Cerebellar cortex (tissue), 1 donor: ENCODE measurements around the gene XBP1.
"Not testable (repeated sequence)": the region's sequence is repeated elsewhere in the genome, so short reads cannot be mapped to it uniquely, and the experiment has no call there.

Experiments
- DNase-seq: peaks from one replicate; pipeline ENCODE4 v3.0.0-alpha.2; 2015; ENCODE audit warnings: low spot score

The XBP1 gene

DNA sequence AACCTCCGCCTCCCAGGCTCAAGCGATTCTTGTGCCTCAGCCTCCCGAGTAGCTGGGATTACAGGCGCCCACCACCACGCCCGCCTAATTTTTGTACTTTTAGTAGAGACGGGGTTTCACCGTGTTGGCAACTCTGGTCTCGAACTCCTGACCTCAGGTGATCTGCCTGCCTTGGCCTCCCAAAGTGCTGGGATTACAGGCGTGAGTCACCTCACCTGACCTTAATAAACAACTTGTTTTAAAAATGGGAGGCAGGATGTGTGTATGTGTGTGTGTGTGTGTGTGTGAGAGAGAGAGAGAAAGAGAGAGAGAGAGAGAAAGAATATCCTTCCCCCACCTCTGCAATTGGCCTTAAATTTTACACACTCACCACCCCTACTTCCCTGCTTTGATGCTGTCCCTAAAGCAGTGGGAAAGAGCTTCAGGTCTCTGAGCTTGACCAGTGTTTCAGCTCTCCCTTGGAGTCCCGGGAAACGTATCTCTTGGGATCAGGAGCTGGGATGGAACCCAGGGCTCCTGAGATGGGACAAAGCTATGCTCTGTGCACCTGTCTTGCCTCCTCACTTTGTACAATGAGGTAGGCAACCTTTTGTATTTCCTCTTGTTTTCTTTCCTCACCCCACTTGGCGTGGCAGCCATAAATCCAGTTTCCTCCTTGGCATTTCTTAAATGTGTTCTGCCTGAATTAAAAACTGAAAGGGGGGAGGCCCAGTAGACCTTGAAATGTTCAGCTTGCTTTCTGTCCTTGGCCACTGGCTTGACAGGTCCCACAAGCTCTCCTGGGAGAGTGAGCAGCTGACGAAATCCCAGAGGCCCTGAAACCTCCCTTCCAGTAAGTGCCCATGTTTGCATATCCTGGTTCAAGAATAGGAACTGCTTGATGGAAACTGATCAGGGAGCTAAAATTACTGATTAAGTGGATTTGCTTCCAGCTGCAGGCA is 17.8 kb upstream of the XBP1 start:
- DNase-seq, result no peak

DNA sequence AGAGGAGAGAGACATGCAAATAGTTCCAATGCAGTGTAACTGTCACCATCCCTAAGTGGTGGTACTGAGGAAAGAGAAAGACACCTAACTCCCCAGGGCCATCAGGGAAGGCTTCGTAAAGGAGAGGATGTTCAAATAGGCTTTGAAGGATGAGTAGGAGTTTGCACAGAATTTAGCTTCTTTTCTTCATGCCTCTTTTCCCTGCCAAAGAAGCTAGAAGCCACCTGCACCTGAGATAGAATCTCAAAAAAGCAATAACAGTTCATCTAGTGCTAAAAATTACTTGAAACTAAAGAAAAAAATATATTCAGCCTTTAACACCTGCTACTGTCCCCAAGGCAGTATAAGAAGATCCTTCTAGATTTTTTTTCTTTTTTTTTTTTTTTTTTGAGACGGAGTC is 16.7 kb upstream of the XBP1 start:
- DNase-seq, result no peak

DNA sequence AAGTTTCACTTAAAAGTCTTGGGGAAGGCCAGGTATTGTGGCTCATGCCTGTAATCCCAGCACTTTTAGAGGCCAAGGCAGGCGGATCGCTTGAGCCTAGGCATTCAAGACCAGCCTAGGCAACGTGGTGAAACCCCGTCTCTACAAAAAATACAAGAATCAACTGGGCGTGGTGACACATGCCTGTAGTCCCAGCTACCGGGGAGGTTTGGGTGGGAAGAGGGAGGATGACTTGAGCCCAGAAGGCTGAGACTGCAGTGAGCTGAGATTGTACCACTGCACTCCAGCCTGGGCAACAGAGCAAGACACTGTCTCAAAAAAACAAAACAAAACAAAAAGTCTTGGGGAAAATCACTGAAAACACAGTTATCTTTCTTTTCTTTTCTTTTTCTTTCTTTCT is 15.4 kb upstream of the XBP1 start:
- no peak for DNase-seq

DNA sequence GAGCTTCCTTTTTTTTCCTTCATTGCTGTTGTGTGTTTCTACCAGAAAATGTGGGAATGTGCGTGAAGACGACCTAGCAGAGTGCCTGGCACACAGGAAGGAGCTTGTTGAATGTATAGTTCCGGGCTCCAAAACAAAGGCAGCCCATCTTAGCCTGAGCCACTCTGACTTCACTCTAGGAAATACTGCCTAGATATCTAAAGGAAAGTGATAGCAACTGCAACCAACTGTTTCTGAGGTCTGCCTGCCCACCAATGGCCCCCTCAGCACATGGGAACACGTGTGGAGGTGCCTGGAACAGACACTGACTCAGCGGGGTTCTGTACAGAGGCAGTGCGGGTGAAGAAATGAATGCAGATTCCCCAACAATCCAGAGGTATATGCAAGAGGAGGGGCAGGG is 14.7 kb upstream of the XBP1 start:
- DNase-seq, result no peak

DNA sequence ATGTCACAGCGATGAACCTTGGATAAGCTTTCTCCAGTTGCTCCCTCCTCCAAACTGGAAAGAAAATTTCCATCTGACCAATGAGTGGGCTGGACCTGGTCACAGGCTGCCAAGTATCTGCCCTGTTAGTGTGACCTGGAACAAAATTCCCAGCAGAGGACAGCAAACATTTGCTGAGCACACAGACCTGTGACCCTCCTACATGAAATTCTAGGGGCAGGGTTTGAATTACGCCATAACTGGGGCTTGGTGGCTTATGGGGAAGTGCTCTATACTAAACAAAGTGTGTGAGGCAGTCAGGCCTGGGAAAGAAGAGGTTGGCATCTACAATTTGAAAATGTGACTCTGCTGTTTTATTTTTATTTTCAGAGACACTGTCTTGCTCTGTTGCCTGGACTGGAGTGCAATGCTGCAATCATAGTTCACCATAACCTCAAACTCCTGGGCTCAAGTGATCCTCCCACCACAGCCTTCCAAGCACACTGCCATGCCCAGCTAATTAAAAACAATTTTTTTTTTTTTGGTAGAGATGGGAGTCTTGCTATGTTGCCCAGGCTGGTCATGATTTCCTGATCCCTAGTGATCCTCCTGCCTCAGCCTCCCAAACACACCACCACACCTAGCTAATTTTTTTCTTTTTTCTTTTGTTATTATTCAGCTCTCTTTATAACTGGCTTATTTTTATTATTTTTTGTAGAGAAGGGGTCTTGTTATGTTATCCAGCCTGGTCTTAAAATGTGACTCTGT is 13.6 kb upstream of the XBP1 start:
- no peak for DNase-seq

DNA sequence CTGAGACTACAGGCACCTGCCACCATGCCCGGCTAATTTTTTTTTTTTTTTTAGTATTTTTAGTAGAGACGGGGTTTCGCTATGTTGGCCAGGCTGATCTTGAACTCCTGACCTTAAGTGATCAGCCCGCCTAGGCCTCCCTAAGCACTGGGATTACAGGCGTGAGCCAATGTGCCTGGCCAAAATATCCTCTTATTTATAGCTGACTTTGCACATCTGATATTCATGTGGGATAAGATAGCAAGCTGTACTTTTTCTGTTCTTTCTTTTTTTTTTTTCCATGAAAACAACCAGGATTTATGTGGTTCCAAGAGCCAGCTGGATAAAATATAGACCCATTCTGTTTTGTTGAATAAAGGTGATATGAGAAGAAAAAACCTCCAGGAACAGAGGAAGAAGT is 12.1 kb upstream of the XBP1 start:
- no peak for DNase-seq

DNA sequence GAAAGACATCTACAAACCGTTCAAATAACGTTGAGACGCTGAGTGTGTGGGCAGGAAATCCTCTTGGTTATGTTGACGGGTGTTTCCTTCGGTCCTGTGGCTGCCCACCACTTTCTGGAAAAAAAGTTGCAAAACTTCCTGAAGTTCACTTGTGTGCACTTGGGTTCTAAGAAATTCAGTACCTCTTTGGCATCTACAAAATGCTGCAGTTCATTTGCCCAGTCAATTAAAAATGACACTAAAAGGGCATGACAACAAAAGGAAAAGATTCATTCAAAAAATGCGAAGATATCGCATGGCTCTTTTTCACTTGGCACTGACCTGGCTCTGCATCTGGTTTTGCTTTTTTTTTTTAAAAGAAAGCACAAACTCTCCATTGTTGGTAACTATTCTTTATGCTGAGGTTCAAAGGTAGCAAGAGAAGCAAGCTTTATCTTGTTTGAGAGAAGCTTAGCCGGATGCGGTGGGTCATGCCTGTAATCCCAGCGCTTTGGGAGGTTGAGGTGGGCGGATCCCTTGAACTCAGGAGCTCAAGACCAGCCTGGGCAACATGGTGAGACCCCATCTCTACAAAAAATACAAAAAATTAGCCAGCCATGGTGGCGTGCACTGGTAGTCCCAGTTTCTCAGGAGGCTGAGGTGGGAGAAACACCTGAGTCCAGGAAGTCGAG is 10.6 kb upstream of the XBP1 start:
- DNase-seq, result no peak

DNA sequence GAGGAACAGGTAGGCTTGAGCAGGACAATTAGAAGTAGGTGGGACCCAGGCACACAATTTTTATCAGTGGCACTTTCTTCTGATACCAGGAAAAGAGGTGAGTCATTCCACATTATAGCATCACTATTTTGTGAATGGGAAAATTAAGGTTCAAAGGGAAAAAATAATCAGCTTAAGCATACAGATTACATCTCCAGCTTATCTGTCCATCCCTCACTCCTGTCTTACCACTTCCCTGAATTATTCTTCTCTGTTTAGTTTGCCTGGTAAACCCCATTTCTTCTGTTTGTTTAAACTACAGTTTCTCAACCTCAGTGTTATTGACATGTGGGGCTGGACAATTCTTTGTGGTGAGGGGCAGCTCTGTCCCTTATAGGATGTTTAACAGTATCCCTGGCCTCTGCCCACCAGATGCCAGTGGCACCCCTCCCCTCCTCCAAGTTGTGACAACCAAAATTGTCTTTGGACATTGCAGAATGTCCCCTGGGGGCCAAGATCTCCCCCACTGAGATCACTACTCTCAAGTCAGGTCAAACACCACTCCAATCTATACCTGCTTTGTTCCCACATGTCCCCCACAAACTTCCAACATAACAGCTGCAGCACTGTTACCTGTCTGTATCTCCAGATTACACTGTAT is 8.5 kb upstream of the XBP1 start:
- no peak for DNase-seq

DNA sequence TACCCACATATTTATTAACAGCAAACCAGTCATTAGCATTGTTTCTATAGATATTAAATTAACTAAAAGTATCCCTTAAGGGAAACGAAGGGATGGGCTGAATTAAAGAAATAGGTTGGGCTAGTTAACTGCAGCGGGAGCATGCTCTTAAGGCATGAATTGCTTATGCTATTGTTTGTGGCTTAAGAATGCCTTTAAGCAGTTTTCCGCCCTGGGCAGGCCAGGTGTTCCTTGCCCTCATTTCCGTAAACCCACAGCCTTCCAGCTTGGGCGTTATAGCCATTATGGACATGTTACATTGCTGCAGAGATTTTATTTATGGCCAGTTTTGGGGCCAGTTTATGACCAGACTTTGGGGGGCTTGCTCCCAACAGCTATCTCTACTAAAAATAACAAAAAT is 5.1 kb upstream of the XBP1 start:
- not testable (repeated sequence) for DNase-seq

DNA sequence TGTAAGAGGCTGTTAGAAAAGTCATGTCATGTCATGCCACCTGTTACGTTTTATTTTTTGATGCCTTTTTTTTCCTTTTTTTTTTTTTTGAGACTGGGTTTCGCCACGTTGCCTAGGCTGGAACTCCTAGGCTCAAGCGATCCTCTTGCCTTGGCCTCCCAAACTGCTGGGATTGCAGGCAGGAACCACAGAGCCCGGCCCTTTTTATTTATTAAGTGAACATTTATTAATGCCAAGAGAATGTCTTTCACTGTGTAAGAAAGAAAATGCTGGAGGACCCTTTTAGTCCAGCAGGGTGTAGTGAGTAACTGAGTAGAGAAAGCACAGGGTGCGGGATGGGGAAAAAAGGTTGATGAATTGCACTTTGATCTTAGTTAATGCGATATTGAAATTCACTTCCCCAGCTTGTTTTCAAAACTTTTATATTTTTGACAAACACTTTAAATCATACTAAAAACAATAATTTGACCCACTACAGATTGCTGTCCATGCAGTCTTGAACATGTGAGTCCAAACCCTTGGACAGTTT is 2.3 kb upstream of the XBP1 start:
- DNase-seq, result no peak

DNA sequence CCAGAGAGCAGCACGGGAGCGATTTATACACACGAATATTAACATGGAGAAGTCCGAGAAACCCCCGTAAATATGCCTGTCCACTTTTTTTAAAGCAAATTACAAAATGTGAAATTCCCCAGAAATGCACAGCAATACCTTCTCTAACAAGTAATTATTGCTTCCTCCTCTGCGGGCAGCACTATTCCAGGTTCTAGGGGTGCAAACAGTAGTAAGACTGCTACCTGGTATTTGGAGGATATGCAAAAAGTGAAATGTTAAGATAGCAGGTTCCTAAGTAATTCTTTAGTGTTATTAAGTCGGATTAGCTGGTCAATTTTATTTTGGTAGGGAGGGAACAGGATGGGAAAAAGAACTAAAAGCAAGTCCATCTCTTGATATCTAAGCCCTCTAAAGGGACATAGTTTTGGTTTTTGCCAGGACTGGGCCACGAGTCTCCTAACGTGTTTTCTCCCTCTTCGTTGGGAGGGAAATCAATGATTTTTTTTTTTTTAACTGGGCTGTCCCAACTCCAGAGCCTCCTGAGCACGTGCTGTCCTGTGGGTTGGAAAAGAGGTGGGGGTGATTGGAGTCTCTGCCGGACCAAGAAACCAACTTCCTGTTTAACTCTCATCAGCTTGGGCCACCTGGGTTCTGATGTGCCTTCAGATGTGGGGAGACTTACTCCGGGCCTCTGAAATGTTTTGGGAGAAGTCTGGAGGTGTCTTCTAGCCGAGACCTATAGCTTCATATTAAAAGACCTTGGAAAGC is 1.7 kb upstream of the XBP1 start:
- DNase-seq, result peak; percentile 17

DNA sequence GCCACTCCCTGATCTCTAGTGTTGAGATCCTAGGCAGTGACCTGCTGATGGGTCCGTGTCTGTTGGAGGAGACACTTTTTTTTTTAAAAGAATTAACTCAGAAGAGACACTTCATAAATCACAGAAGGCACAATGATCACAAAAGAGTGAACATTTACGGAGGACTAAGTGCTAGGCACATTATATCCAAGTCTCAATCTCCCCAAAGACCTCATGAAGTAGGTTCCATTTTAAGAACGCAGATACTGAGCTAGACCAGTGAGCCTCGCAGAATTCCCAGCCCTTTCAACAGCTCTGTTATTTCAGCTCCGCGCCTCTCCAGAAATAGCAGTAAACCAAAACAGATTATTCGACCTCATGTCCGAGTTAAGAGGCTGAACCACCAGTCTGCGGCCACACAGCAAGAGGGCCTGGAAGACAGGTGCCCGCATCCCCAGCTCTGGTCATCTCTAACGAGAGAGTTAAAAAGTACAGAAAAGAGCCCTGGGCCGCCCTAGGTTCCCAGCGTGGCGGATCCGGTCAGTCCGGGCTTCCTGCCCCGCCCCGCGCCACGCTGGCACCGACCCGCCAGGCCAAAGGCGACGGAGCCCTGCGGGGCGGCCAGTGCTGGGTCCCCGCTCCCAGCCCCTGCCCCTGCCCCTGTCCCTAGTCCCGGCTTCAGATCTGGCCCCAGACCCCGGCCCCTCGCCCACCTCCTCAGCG is 612 bp downstream of the XBP1 start:
- peak; percentile 48 for DNase-seq

DNA sequence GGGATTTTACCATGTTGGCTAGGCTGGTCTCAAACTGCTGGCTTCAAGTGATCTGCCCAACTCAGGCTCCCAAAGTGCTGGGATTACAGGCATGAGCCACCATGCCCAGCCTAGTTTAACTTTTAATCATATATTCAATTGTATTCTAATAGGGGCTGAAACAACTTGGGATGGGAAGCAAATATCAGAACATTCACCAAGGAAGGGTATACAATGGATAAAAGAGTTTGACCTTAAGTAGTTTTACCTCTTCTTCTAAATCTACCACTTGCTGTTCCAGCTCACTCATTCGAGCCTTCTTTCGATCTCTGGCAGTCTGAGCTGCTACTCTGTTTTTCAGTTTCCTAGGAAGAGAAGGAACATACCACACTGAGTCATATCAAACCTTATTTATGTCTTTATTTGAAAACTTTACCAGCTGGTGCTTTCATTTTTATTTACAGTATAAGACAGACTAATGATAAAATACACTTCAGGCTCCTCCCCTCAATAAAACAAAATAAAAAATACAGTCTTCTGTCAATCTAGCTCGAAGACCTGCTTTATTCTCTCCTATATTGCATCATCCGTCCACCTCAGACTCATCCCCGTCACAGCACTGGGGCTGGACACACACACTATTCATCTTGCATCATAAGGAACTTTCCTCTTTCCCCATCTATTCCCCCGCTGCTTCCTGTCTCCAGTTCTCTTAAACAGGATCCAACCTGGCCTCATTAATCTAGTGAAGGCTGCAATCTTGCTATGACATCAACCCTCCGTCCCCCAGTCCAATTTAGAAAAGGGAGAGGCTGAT is 1.4 kb downstream of the XBP1 start:
- no peak for DNase-seq

DNA sequence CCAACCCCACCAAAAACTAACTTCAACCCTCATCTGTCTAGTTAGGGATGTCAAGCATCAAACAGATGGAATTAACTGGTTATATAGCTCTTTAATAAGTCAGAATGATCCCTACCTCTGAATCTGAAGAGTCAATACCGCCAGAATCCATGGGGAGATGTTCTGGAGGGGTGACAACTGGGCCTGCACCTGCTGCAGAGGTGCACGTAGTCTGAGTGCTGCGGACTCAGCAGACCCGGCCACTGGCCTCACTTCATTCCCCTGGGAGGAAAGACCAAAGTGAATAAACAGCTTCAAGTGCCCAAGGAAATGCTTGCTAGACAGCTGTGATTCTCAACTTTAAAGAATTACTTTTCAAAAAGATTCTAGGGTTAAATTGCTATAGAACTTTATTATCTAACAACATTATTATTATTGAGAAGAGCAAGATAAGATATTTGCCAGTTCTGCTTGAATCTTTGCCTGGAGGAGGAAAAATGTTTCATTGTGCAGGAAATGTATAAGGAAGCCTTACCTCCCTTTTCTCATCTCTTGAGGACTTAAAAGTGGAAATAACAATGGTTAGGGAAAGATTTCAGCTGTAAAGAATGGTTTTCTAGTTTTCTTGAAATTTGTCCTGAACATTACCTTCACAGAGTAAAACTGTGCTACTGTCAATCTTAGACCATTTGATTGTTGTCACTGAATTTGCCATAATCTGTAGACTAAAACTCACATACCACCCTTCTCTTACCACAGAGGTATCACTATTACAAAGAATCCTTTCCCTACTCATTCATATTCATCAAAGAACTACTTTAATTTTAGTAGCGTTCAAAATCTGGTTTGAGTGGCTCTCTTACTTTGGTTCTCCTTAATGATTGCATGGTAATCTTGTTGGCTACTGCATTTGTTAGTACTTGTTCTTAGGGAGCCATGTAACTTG is 4.2 kb downstream of the XBP1 start:
- no peak for DNase-seq

DNA sequence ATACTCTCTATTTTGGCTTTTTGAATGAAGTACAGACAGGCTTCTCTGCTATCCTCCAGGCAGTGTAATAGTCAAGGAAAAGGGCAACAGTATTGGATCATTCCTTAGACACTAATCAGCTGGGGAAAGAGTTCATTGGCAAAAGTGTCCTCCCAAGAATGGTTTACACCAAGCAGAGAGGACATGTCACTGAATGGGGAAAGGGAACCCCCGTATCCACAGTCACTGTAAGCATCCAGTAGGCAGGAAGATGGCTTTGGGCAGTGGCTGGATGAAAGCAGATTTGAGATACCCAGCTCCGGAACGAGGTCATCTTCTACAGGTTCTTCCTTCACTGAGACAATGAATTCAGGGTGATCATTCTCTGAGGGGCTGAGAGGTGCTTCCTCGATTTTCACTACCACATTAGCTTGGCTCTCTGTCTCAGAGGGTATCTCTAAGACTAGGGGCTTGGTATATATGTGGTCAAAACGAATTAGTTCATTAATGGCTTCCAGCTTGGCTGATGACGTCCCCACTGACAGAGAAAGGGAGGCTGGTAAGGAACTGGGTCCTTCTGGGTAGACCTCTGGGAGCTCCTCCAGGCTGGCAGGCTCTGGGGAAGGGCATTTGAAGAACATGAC is 5.2 kb downstream of the XBP1 start:
- no peak for DNase-seq

DNA sequence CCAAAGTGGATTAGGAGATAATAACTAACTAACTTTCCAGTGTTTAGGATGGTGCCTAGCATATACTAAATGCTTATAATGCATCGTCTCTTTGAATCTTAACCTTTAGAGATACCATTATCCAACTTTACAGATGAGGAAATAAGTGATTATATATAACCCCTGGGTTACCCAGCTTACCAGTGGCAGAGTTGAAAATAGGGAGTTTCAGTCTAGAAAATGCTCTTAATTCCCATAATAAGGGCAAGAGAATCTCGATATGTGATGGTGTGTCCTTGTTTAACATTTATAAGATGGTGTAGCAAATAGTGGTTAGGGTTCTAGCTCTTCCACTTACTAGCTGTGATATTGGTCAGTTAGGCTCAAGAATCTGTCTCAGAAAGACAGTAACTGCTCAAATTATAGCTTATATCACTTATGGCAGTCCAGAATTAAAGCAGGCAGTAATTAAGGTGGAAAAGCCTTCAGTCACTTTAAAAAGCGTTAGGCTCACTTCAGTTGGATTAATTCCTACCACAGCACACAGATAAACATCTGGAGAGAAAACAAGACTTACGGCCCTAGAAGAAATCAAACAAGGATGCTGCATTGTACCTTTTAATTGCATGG is 6.3 kb downstream of the XBP1 start:
- DNase-seq, result no peak

DNA sequence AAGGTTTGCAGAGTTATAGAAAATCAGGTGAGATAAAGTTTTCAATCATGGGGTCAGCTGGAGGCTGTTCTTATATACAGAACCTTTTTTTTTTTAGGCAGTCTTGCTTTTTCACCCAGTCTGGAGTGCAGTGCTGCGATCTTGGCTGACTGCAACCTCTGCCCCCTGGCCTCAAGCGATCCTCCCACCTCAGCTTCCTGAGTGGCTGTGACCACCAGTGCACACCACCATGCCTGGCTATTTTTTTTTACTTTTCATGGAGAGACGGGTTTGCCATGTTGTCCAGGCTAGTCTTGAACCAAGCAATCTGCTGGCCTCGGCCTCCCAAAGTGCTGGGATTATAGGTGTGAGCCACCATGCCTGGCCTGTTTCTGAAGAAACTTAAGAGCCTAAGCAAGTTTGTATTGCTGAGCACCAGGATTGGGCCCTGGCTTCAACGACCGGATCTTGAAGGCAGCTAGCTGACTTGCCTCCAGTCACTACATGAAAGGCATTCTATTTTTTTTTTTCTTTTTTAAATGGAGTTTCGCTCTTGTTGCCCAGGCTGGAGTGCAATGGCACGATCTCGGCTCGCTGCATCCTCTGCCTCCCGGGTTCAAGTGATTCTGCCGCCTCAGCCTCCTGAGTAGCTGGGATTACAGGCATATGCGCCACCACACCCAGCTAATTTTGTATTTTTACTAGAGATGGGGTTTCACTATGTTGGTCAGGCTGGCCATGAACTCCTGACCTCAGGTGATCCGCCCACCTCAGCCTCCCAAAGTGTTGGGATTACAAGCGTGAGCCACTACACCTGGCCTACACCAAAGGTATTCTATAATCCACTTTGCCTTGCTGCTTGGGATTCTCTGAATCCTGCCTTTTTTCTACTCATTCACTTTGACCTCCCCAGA is 7.6 kb downstream of the XBP1 start:
- DNase-seq, result no peak
